HG02970 (cell line): ENCODE results near the gene QSOX1.

Source experiments
- ATAC-seq: cut with Tn5 transposase; IDR thresholded peaks from one replicate; pipeline ENCODE4 v1.9.1; 2021; ENCODE audit warnings: mild to moderate bottlenecking, moderate library complexity, moderate number of reproducible peaks; ENCODE audit not compliant: unreplicated experiment, low FRiP score

The QSOX1 gene

GRCh38 chr1:180168786-180169639 is 14.3 kb downstream of the QSOX1 start:
- ATAC-seq: no peak

- ATAC-seq: no peak
These were observed 15.0 kb downstream of the QSOX1 start for GRCh38 chr1:180169640-180170195.

- no peak for ATAC-seq
These were observed 16.0 kb downstream of the QSOX1 start for GRCh38 chr1:180170546-180171151.

- no peak for ATAC-seq
These were observed 17.0 kb downstream of the QSOX1 start for GRCh38 chr1:180171691-180172090.

GRCh38 chr1:180173451-180173850 is 18.8 kb downstream of the QSOX1 start:
- ATAC-seq: no peak

- ATAC-seq: no peak
These were observed 19.3 kb downstream of the QSOX1 start for GRCh38 chr1:180173952-180174351.

- ATAC-seq: no peak
These were observed 20.6 kb downstream of the QSOX1 start for GRCh38 chr1:180175291-180175690.

GRCh38 chr1:180175806-180176205 is 21.1 kb downstream of the QSOX1 start:
- no peak for ATAC-seq

- ATAC-seq: no peak
These were observed 22.3 kb downstream of the QSOX1 start for GRCh38 chr1:180176965-180177364.

GRCh38 chr1:180177931-180178330 is 23.3 kb downstream of the QSOX1 start:
- no peak for ATAC-seq

- ATAC-seq: no peak
These were observed 24.0 kb downstream of the QSOX1 start for GRCh38 chr1:180178511-180179161.

- ATAC-seq: no peak
These were observed 24.7 kb downstream of the QSOX1 start for GRCh38 chr1:180179162-180179957.

GRCh38 chr1:180181048-180181447 is 26.4 kb downstream of the QSOX1 start:
- no peak for ATAC-seq

- ATAC-seq: no peak
These were observed 27.4 kb downstream of the QSOX1 start for GRCh38 chr1:180181996-180182642.

GRCh38 chr1:180182643-180183311 is 28.1 kb downstream of the QSOX1 start:
- ATAC-seq: no peak

- no peak for ATAC-seq
These were observed 28.8 kb downstream of the QSOX1 start for GRCh38 chr1:180183426-180183825.

- no peak for ATAC-seq
These were observed 29.4 kb downstream of the QSOX1 start for GRCh38 chr1:180184041-180184440.

- ATAC-seq: no peak
These were observed 30.6 kb downstream of the QSOX1 start for GRCh38 chr1:180185281-180185680.

- no peak for ATAC-seq
These were observed 31.4 kb downstream of the QSOX1 start for GRCh38 chr1:180185971-180186645.
